Loucy (cell line): Measurements from ENCODE around the gene C6orf136.

ENCODE experiments used
- H2AFZ ChIP-seq: fragments of 200-600 bp; sonication (generic); 2 replicates; pipeline ENCODE4 v1.6.0; 2016; ENCODE audit warnings: antibody characterized with exemption, mild to moderate bottlenecking, low read length, moderate library complexity
- H3F3A ChIP-seq: fragments of 200-600 bp; 2 replicates; pipeline ENCODE4 v1.6.0; 2016; ENCODE audit warnings: antibody characterized with exemption, low read depth, mild to moderate bottlenecking
- H3K27me3 ChIP-seq: fragments of 200-600 bp; sonication (generic); 2 replicates; pipeline ENCODE4 v1.6.1; 2014; ENCODE audit warnings: low read length, mild to moderate bottlenecking; ENCODE audit not compliant: insufficient read depth, poor library complexity, severe bottlenecking
- H3K36me3 ChIP-seq: fragments of 200-600 bp; sonication (generic); 2 replicates; pipeline ENCODE4 v1.6.1; 2016; ENCODE audit warnings: low read length; ENCODE audit not compliant: insufficient read depth
- H3K4me1 ChIP-seq: fragments of 200-600 bp; sonication (generic); 2 replicates; pipeline ENCODE4 v1.5.1; 2014; ENCODE audit warnings: low read length, mild to moderate bottlenecking; ENCODE audit not compliant: insufficient read depth, poor library complexity, severe bottlenecking
- H3K4me2 ChIP-seq: fragments of 200-600 bp; sonication (generic); 2 replicates; pipeline ENCODE4 v1.6.0; 2014; ENCODE audit warnings: antibody characterized with exemption, low read length, low read depth, mild to moderate bottlenecking; ENCODE audit not compliant: poor library complexity, severe bottlenecking
- H3K4me3 ChIP-seq: fragments of 200-600 bp; sonication (generic); 2 replicates; pipeline ENCODE4 v1.5.1; 2014; ENCODE audit warnings: low read length, mild to moderate bottlenecking, mixed read lengths; ENCODE audit not compliant: poor library complexity, severe bottlenecking
- H3K79me2 ChIP-seq: fragments of 200-600 bp; sonication (generic); 2 replicates; pipeline ENCODE4 v1.6.1; 2014; ENCODE audit warnings: low read length; ENCODE audit not compliant: insufficient read depth
- H3K9ac ChIP-seq: fragments of 200-600 bp; sonication (generic); 2 replicates; pipeline ENCODE4 v1.6.0; 2014; ENCODE audit warnings: mild to moderate bottlenecking, low read depth, low read length, moderate library complexity; ENCODE audit not compliant: poor library complexity, severe bottlenecking
- H3K9me2 ChIP-seq: fragments of 200-600 bp; sonication (generic); replicated peaks from 2 replicates; pipeline ENCODE4 v1.6.1; 2016; ENCODE audit warnings: low read depth, low read length, mixed read lengths
- H3K9me3 ChIP-seq: fragments of 200-600 bp; sonication (generic); 2 replicates; pipeline ENCODE4 v1.6.1; 2014; ENCODE audit warnings: mild to moderate bottlenecking, antibody characterized with exemption, low read length, low read depth; ENCODE audit not compliant: insufficient read depth
- H4K20me1 ChIP-seq: fragments of 200-600 bp; sonication (generic); 2 replicates; pipeline ENCODE4 v1.6.0; 2014; ENCODE audit warnings: antibody characterized with exemption, low read length, mild to moderate bottlenecking; ENCODE audit not compliant: insufficient read depth, poor library complexity, severe bottlenecking
- EZH2phosphoT487 ChIP-seq: fragments of 200-600 bp; IDR thresholded peaks from 2 replicates; pipeline ENCODE4 v1.6.1; 2018; ENCODE audit warnings: antibody characterized with exemption, mild to moderate bottlenecking, moderate library complexity, borderline replicate concordance
- TF ChIP-seq, protein P1 (sequence below): fragments of 200-600 bp; sonication (generic); conservative IDR thresholded peaks from 2 replicates; pipeline ENCODE4 v1.5.1; 2014; ENCODE audit warnings: mild to moderate bottlenecking, antibody characterized with exemption, low read length

C6orf136 gene

DNA sequence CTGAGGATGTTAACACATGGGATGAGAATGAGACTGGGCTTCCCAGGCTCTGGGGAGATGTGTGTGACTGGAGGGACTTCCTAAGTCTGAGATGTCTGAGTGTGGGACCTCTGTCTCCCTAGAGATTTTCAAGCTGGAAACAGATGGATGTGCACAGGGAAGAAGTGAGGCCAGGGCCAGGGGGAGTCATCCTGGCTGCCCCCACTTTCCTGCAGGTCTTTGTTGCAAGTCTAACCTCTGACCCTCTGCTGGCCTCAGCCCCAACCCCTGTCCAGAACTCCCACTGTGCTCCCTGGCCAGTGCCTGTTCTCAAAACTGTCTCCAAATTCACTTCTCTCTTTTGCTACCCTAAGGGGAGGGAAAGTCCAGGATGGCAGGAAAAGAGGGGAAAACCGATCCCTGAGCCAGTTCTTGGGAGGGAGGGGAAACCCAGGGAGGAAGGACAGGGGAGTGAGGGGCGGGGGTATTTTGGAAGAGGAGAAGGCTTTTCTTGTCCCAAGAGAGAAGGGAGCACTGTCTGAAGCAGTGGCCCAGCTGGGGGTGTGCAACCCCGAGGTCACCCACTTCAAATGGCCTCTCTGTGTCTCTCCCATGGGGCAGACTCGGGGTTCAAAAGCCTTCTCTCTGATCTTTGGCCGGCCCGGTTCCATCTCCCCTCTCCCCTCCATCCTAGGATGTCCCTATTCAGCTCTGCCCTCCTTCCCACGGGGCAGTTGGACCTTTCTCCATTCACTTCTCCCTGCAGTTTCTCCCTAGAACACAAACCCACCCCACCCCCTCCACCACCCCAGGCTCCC is 36.4 kb downstream of the C6orf136 start:
- peaks cover 56% of the 10 kb centered on the region for H3K4me1 ChIP-seq
- peaks cover 5% of the 10 kb centered on the region for H3F3A ChIP-seq
- H3K36me3 ChIP-seq = peaks cover 5% of the 10 kb centered on the region; the same call in 1 of the 2 replicates
- peak overlapping the region; percentile 97 for H3K4me2 ChIP-seq
- peaks cover 95% of the 10 kb centered on the region for H3K79me2 ChIP-seq
- no peaks in the 10 kb centered on the region for H3K9me2 ChIP-seq
- peak overlapping the region; percentile 96 for H3K9ac ChIP-seq
- H3K27me3 ChIP-seq = no peaks in the 10 kb centered on the region
- H2AFZ ChIP-seq = no peak overlapping the region
- no peak for TF ChIP-seq EZH2phosphoT487
- TF ChIP-seq, protein P1, sequence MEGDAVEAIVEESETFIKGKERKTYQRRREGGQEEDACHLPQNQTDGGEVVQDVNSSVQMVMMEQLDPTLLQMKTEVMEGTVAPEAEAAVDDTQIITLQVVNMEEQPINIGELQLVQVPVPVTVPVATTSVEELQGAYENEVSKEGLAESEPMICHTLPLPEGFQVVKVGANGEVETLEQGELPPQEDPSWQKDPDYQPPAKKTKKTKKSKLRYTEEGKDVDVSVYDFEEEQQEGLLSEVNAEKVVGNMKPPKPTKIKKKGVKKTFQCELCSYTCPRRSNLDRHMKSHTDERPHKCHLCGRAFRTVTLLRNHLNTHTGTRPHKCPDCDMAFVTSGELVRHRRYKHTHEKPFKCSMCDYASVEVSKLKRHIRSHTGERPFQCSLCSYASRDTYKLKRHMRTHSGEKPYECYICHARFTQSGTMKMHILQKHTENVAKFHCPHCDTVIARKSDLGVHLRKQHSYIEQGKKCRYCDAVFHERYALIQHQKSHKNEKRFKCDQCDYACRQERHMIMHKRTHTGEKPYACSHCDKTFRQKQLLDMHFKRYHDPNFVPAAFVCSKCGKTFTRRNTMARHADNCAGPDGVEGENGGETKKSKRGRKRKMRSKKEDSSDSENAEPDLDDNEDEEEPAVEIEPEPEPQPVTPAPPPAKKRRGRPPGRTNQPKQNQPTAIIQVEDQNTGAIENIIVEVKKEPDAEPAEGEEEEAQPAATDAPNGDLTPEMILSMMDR = no peak
- no peaks in the 10 kb centered on the region for H3K9me3 ChIP-seq
- H4K20me1 ChIP-seq = peaks cover 53% of the 10 kb centered on the region
- peak overlapping the region; percentile 97 for H3K4me3 ChIP-seq

DNA sequence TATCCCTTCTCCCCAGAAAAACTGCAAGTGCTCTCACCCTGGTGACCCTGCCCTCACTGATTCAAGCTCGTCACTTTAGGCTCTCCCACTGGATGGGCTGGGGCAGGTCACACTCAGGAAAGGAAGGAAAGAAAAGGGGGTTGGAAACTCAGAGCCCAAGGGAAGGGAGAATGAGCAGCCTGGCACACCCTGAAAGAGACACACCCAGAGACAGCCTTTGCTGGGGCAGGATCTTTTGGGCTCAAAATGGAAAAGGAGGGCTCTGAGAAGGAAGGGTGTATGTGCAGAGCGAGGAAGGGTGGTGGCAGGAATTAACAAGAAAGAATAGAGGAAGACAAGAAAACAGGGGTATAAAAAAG is 37.0 kb downstream of the C6orf136 start:
- peaks cover 95% of the 10 kb centered on the region for H3K79me2 ChIP-seq

DNA sequence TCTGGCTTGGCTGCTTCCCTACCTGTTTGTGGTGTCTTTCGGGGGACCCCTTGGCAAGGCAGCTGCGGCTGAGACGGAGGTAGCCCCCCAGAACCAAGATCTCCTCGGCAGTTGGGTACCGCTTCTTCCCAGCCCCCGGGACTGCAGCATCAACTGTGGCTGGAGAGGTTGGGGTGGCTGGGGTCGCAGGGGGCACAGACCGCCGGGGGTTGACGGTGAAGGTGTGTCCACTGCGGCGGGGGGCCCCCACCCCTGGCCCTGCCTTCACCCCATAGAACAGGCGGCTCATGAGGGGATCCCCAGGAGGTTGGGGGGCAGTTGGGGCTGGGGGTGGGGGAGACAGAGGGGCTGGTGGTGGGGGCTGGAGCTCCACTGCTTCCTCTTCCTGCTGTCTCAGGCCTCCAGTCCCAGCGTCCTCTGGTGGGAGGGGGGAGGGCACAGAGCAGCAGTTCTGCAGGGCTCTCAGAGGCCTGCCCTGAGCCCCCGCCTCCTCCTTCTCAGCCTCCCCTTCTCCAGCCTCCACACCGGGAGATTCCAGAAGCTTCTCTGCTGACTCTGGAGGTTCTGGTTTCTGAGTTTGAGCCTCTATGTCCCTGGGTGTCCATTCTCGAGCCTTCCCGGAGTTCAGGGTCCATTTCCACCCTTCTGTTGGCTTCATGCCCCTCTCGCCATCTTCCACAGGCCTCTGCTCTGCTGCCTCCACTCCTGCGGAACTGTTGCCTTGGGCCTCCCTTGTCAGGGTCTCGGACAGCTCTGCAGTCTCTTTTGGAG is 37.6 kb downstream of the C6orf136 start:
- Histone ChIP-seq H3F3A (peaks cover 5% of the 10 kb centered on the region), H2AFZ (no peak overlapping the region), H4K20me1 (peaks cover 43% of the 10 kb centered on the region), H3K9ac (peak overlapping the region; percentile 96), H3K36me3 (no peaks in the 10 kb centered on the region; the same call in 1 of the 2 replicates), H3K9me2 (no peaks in the 10 kb centered on the region), H3K27me3 (no peaks in the 10 kb centered on the region), H3K79me2 (peaks cover 95% of the 10 kb centered on the region), H3K4me3 (peak overlapping the region; percentile 97), H3K9me3 (no peaks in the 10 kb centered on the region), H3K4me2 (peak overlapping the region; percentile 97), H3K4me1 (peaks cover 62% of the 10 kb centered on the region)
- no peak for TF ChIP-seq EZH2phosphoT487
- TF ChIP-seq, protein P1 = no peak

More for the DNA sequence above, 37.0 kb downstream of the C6orf136 start:
- Histone ChIP-seq H3K9me3 (no peaks in the 10 kb centered on the region), H3K9ac (peak overlapping the region; percentile 96), H3K36me3 (no peaks in the 10 kb centered on the region; the same call in 1 of the 2 replicates), H3K4me1 (peaks cover 57% of the 10 kb centered on the region), H3K4me2 (peak overlapping the region; percentile 97), H3K4me3 (peak overlapping the region; percentile 97), H4K20me1 (peaks cover 49% of the 10 kb centered on the region), H3K27me3 (no peaks in the 10 kb centered on the region), H3K9me2 (no peaks in the 10 kb centered on the region), H3F3A (peaks cover 5% of the 10 kb centered on the region), H2AFZ (no peak overlapping the region)
- TF ChIP-seq, protein P1 = no peak
- TF ChIP-seq EZH2phosphoT487 = no peak
